Fibroblast of lung (primary cell): ENCODE data around the gene SBNO1.

Experiments
- EZH2 ChIP-seq: IDR thresholded peaks from 2 replicates; pipeline ENCODE4 v1.5.1; 2012; ENCODE audit warnings: low read length, control low read depth, mild to moderate bottlenecking; ENCODE audit errors: missing control alignments
- TF ChIP-seq, protein P1 (sequence below), 2 donors: IDR thresholded peaks in 1 of 2; conservative IDR thresholded peaks in 1 of 2; 1 replicate in 1 of 2; 2 replicates in 1 of 2; pipeline ENCODE4 v1.5.1; 2011 to 2012; ENCODE audit warnings: low read length in 2 of 2, control low read depth in 1 of 2, inconsistent platforms in 1 of 2, low read depth in 1 of 2, mild to moderate bottlenecking in 1 of 2

- TF ChIP-seq, protein P1, sequence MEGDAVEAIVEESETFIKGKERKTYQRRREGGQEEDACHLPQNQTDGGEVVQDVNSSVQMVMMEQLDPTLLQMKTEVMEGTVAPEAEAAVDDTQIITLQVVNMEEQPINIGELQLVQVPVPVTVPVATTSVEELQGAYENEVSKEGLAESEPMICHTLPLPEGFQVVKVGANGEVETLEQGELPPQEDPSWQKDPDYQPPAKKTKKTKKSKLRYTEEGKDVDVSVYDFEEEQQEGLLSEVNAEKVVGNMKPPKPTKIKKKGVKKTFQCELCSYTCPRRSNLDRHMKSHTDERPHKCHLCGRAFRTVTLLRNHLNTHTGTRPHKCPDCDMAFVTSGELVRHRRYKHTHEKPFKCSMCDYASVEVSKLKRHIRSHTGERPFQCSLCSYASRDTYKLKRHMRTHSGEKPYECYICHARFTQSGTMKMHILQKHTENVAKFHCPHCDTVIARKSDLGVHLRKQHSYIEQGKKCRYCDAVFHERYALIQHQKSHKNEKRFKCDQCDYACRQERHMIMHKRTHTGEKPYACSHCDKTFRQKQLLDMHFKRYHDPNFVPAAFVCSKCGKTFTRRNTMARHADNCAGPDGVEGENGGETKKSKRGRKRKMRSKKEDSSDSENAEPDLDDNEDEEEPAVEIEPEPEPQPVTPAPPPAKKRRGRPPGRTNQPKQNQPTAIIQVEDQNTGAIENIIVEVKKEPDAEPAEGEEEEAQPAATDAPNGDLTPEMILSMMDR (conservative IDR thresholded peaks at IDR 0.05 in 1 of 2, IDR thresholded peaks at IDR 0.05 in 1 of 2; ENCODE audit: low read depth in 1 of 2, low read length in 2 of 2), result no peak
- no peak for TF ChIP-seq EZH2
Measured at GRCh38 chr12:123388177-123388950, 23.7 kb upstream of the SBNO1 start.
